GM19099 (cell line): ENCODE results near the gene SP8.

ENCODE experiments used
- POLR2A ChIP-seq: IDR thresholded peaks from 3 replicates; pipeline ENCODE4 v1.6.1; 2011; ENCODE audit warnings: low read depth; ENCODE audit not compliant: insufficient read length; ENCODE audit errors: extremely low read depth

The SP8 gene

GRCh38 chr7:20785157-20786048 lies 1.3 kb downstream of the SP8 start:
- TF ChIP-seq POLR2A, result no peak

GRCh38 chr7:20784388-20785156 lies 2.1 kb downstream of the SP8 start:
- no peak for TF ChIP-seq POLR2A

GRCh38 chr7:20783700-20784387 lies 2.8 kb downstream of the SP8 start:
- TF ChIP-seq POLR2A, result no peak

GRCh38 chr7:20783125-20783699 lies 3.5 kb downstream of the SP8 start:
- TF ChIP-seq POLR2A, result no peak

GRCh38 chr7:20779041-20779440 lies 7.6 kb downstream of the SP8 start:
- no peak for TF ChIP-seq POLR2A

GRCh38 chr7:20778063-20778721 lies 8.5 kb downstream of the SP8 start:
- TF ChIP-seq POLR2A, result no peak

- TF ChIP-seq POLR2A, result no peak
These were observed 9.2 kb downstream of the SP8 start for GRCh38 chr7:20777377-20778062.

GRCh38 chr7:20776942-20777341 lies 9.7 kb downstream of the SP8 start:
- TF ChIP-seq POLR2A, result no peak

GRCh38 chr7:20776214-20776911 lies 10.3 kb downstream of the SP8 start:
- TF ChIP-seq POLR2A, result no peak

- TF ChIP-seq POLR2A, result no peak
These were observed 32.7 kb downstream of the SP8 start for GRCh38 chr7:20754001-20754400.

- no peak for TF ChIP-seq POLR2A
These were observed 36.8 kb downstream of the SP8 start for GRCh38 chr7:20749906-20750305.

- TF ChIP-seq POLR2A, result no peak
These were observed 37.8 kb downstream of the SP8 start for GRCh38 chr7:20748853-20749252.

- no peak for TF ChIP-seq POLR2A
These were observed 39.7 kb downstream of the SP8 start for GRCh38 chr7:20747001-20747400.
